ENCODE results near the gene FAH. TPM values are rescaled to one million over a fixed set of nuclear protein-coding genes. Genes with fewer than 3 reads are reported as not detected.

FAH gene
- total RNA-seq, 4 donors from 2014 or later = 52.7 to 109 (median 83.0) TPM

GRCh38 chr15:80184554-80184953, 31.8 kb downstream of the FAH start:
- no peak for TF ChIP-seq CTCF (IDR thresholded peaks at IDR 0.05)
- DNase-seq (ENCODE audit: low spot score) = no peak
- no peak for ATAC-seq (ENCODE audit: low FRiP score)

GRCh38 chr15:80185152-80185551, 32.4 kb downstream of the FAH start:
- DNase-seq (ENCODE audit: low spot score) = no peak
- no peak for ATAC-seq (ENCODE audit: low FRiP score)

GRCh38 chr15:80186066-80186465, 33.3 kb downstream of the FAH start:
- ATAC-seq (ENCODE audit: low FRiP score) (no peak), DNase-seq (ENCODE audit: low spot score) (no peak)
- no peak for TF ChIP-seq CTCF (IDR thresholded peaks at IDR 0.05)

More at GRCh38 chr15:80185152-80185551, 32.4 kb downstream of the FAH start:
- no peak for TF ChIP-seq CTCF (IDR thresholded peaks at IDR 0.05)

- no peak for TF ChIP-seq CTCF (IDR thresholded peaks at IDR 0.05)
- DNase-seq (ENCODE audit: low spot score) (no peak), ATAC-seq (ENCODE audit: low FRiP score) (no peak)
Observed at GRCh38 chr15:80186597-80186996, 33.8 kb downstream of the FAH start.

GRCh38 chr15:80188251-80188650, 35.5 kb downstream of the FAH start:
- no peak for ATAC-seq (ENCODE audit: low FRiP score)
- DNase-seq (ENCODE audit: low spot score) = no peak
- no peak for TF ChIP-seq CTCF (IDR thresholded peaks at IDR 0.05)

- no peak for TF ChIP-seq CTCF (IDR thresholded peaks at IDR 0.05)
- DNase-seq (ENCODE audit: low spot score) = no peak
- ATAC-seq (ENCODE audit: low FRiP score) = no peak
Observed at GRCh38 chr15:80191198-80191597, 38.4 kb downstream of the FAH start.

GRCh38 chr15:80191897-80192595, 39.2 kb downstream of the FAH start:
- ATAC-seq (ENCODE audit: low FRiP score) (no peak), DNase-seq (ENCODE audit: low spot score) (no peak)
- no peak for TF ChIP-seq CTCF (IDR thresholded peaks at IDR 0.05)
